Mucosa of descending colon (tissue), 3 donors: Measurements from ENCODE around the gene PRPS1. TPM values are rescaled to one million over a fixed set of nuclear protein-coding genes. Genes with fewer than 3 reads are reported as not detected.

Experiments
- ATAC-seq: fragments of 200-7000 bp; cut with Tn5 transposase; one replicate; pipeline ENCODE4 v1.9.1; 2020; ENCODE audit warnings: mild to moderate bottlenecking, moderate library complexity
- DNase-seq, 3 donors: peaks; one replicate each; pipeline ENCODE4 v3.0.0-alpha.2; 2020
- H3K36me3 ChIP-seq: fragments of 200-600 bp; one replicate; pipeline ENCODE4 v1.8.0; 2021; ENCODE audit warnings: low read depth, mild to moderate bottlenecking
- H3K4me1 ChIP-seq: fragments of 200-600 bp; one replicate; pipeline ENCODE4 v1.8.0; 2021; ENCODE audit warnings: low read depth, mild to moderate bottlenecking
- H3K4me3 ChIP-seq: fragments of 200-600 bp; one replicate; pipeline ENCODE4 v1.8.0; 2021; ENCODE audit warnings: mild to moderate bottlenecking
- H3K9me3 ChIP-seq: fragments of 200-600 bp; one replicate; pipeline ENCODE4 v1.8.0; 2021; ENCODE audit warnings: mild to moderate bottlenecking
- CTCF ChIP-seq: fragments of 200-600 bp; IDR thresholded peaks from one replicate; pipeline ENCODE4 v1.8.0; 2022; ENCODE audit warnings: antibody characterized with exemption, mild to moderate bottlenecking
- intact Hi-C, 2 donors: fragments of 100-400 bp; cut with DNase I in 1 of 2; cut with micrococcal nuclease in 1 of 2; formaldehyde crosslinking; loops; one replicate each; pipeline versions ENCODE4 v1.11.0 to v1.11.1; 2022; cut with DNase I, micrococcal nuclease
- long read RNA-seq, 2 donors: library from polyadenylated mRNA; unstranded; transcript quantifications; one replicate each; pipeline ENCODE4 v2.0.0, GENCODE V29; 2019 to 2021
- total RNA-seq, 3 donors: library from RNA; stranded (reverse); fragmentation: NEBNext Ultra II Directional in 2 of 3; extraction: Animal tissue kit (Norgen Biotek cat#: 25700) in 2 of 3; gene quantifications; one replicate each; pipeline versions ENCODE4 v1.2.1 to v1.2.4, GENCODE V29; 2021 to 2023
- donor health status: DM: no; HTN: no; CAD: no; lungs with moderate emphysema.
- donor health status: DM: no; HTN: no; CAD: no.
- donor health status: DM: no; HTN: yes; CAD: no.

PRPS1 gene
- total RNA-seq = 10 to 100 TPM; 10.5 to 18.0 (median 16.2) TPM
- long read RNA-seq, donor 1, transcript PRPS1-204 (7 exons, 2,152 nt) = major isoform, 7 of 10 reads
- long read RNA-seq, donor 1, partial matches to known transcripts = 3 of 10 reads
- long read RNA-seq, donor 1, other reads (novel, unspliced or antisense) = 0 of 10 reads
- long read RNA-seq, donor 2, partial matches to known transcripts = 0 of 2 reads
- long read RNA-seq, donor 2, other reads (novel, unspliced or antisense) = 1 of 2 reads

- DNase-seq = peak; percentile 86 to 93 (median 91)
- Histone ChIP-seq H3K4me1 (no peaks in the 10 kb centered on the region), H3K9me3 (no peaks in the 10 kb centered on the region), H3K4me3 (peak within 1 kb of the TSS; percentile 26), H3K36me3 (no peaks in the 10 kb centered on the region)
- ATAC-seq = peak; percentile 99
- TF ChIP-seq CTCF = no peak
- intact Hi-C loops = no loop called here
Measured at GRCh38 chrX:107627838-107628661, at the start of gene PRPS1. TSS of gene PRPS1 (plus strand) at chrX:107628510. CDS start at chrX:107628629, 119 bp downstream.

- no peak for DNase-seq
- Histone ChIP-seq H3K36me3 (no peaks in the 10 kb centered on the region), H3K4me3 (no peak overlapping the region), H3K9me3 (no peaks in the 10 kb centered on the region), H3K4me1 (no peaks in the 10 kb centered on the region)
- intact Hi-C loops = no loop called here
- no peak for TF ChIP-seq CTCF
- no peak for ATAC-seq
Measured at GRCh38 chrX:107579956-107580355, 48.4 kb upstream of the PRPS1 start.

- Histone ChIP-seq H3K36me3 (no peaks in the 10 kb centered on the region), H3K4me1 (no peaks in the 10 kb centered on the region), H3K4me3 (no peak overlapping the region), H3K9me3 (no peaks in the 10 kb centered on the region)
- ATAC-seq = no peak
- intact Hi-C loops = no loop called here
- TF ChIP-seq CTCF = no peak
- no peak for DNase-seq
Measured at GRCh38 chrX:107581923-107582322, 46.4 kb upstream of the PRPS1 start.

GRCh38 chrX:107589243-107589642 is 39.1 kb upstream of the PRPS1 start:
- no peak for TF ChIP-seq CTCF
- DNase-seq (no peak), ATAC-seq (no peak)
- Histone ChIP-seq H3K4me1 (no peaks in the 10 kb centered on the region), H3K9me3 (no peaks in the 10 kb centered on the region), H3K4me3 (no peak overlapping the region), H3K36me3 (no peaks in the 10 kb centered on the region)
- intact Hi-C loops = no loop called here

- DNase-seq = no peak
- Histone ChIP-seq H3K36me3 (no peaks in the 10 kb centered on the region), H3K9me3 (no peaks in the 10 kb centered on the region), H3K4me1 (no peaks in the 10 kb centered on the region), H3K4me3 (no peak overlapping the region)
- intact Hi-C loops = no loop called here
- no peak for ATAC-seq
- no peak for TF ChIP-seq CTCF
Measured at GRCh38 chrX:107596651-107597050, 31.7 kb upstream of the PRPS1 start.
